GM12891 (cell line): ENCODE results near the gene DOCK8.
A peak's percentile ranks its signal among the peaks of the same experiment; 100 is the strongest.

ENCODE experiments used
- DNase-seq: peaks from one replicate; pipeline ENCODE4 v3.0.0; 2011; ENCODE audit warnings: low spot score; ENCODE audit not compliant: insufficient read length
- FAIRE-seq: peaks from 2 replicates; lab custom pipeline; 2011; peaks lifted over from hg19 to GRCh38; lab: Jason Lieb, UNC
- PAX5 ChIP-seq: IDR thresholded peaks from 2 replicates; pipeline ENCODE4 v1.6.1; 2011; ENCODE audit warnings: low read length, moderate library complexity, mild to moderate bottlenecking; ENCODE audit not compliant: insufficient read depth, severe bottlenecking
- POLR2A ChIP-seq: IDR thresholded peaks from 2 replicates; pipeline ENCODE4 v1.6.1; 2011; ENCODE audit warnings: low read depth, low read length, control low read depth
- POLR2AphosphoS5 ChIP-seq: IDR thresholded peaks from 2 replicates; pipeline ENCODE4 v1.6.1; 2011; ENCODE audit warnings: low read depth, low read length, control low read depth
- POU2F2 ChIP-seq: IDR thresholded peaks from 2 replicates; pipeline ENCODE4 v1.6.1; 2011; ENCODE audit warnings: low read depth, mild to moderate bottlenecking, control low read depth, low read length, moderate library complexity
- SPI1 ChIP-seq: IDR thresholded peaks from 2 replicates; pipeline ENCODE4 v1.6.1; 2011; ENCODE audit warnings: low read depth, low read length, control low read depth
- TAF1 ChIP-seq: IDR thresholded peaks from 2 replicates; pipeline ENCODE4 v1.6.1; 2011; ENCODE audit warnings: low read depth, low read length, control low read depth

Gene DOCK8

GRCh38 chr9:468766-469426 is 254.2 kb downstream of the DOCK8 start:
- no peak for TF ChIP-seq PAX5
- TF ChIP-seq POLR2A, result no peak
- TF ChIP-seq POLR2AphosphoS5, result no peak
- no peak for TF ChIP-seq POU2F2
- TF ChIP-seq TAF1, result no peak
- TF ChIP-seq SPI1, result no peak
- FAIRE-seq, result peak; percentile 41
- no peak for DNase-seq

DNA sequence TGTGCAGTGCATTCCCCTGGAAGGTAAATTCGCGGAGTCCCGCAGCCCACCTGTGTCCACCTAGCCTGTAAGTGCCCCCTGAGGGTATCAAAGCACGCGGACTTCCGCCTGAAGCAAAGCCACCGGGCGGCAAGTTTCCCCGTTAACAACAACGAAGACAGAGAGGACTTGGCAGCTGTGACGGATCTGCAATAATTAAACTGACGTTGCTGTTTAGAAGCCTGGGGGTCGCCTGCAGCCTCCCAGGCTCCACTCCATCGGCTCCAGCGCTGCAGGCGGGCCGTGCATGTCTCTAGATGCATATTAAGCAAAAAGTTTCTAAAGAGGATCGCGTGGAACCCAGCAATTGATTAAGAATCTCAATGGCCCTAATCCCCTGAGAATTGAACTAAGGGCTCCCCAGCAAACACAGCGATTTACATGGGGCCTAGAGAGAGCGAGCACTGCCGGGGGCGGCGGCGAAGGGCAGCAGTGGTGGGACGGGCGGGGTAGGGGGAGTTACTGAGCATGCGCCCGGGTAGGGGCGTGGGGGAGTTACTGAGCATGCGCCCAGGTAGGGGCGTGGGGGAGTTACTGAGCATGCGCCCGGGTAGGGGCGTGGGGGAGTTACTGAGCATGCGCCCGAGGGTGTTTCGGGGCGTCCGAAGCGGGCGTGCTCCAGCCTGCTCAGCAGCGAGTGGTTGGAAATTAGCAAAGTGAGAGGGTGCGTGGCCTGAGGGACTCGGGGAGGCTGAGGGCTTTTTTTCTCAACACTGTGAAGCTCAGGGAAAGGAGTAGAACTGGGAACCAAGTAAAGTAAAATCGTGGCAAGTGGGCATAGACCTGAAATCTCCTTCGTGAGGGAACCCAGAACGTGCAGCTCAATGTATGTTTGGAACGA is 255.2 kb downstream of the DOCK8 start:
- DNase-seq (peak; percentile 66), FAIRE-seq (peak; percentile 100)
- TF ChIP-seq POU2F2 (no peak), POLR2AphosphoS5 (peak; percentile 67; the same call in 1 of the 2 replicates), POLR2A (peak; percentile 77), PAX5 (no peak)

DNA sequence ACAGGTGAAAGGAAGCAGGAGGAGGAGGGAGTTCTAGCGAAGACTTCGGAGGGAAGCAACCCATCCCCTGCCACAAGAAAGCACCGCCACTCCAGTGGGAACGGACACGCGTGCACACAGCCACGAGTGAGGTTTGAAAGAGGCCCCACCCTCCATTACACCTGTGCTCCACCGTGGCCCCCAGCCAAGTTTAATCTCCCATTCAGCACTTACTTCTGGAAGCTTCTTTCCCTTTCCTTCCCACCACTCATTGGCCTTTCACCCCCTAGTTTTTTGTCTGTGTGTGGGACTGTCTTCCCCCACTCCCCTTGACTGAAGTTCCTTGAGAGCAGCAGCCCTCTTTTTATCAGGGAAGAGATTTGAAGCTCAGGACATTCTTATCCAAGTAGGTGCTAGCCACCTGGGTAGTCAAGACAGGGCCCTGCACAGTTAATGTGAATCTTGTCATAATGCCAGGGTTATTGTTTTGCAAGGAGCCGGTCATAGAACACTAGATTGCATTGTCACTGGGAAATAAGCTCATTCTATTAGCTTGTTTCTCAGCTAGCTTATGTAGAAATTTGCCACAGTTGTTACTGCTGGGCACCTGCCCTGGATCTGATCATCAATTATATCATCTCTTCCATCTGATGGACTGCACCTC is 256.0 kb downstream of the DOCK8 start:
- no peak for DNase-seq
- no peak for FAIRE-seq
- TF ChIP-seq SPI1 (no peak), POLR2A (no peak), TAF1 (no peak), POU2F2 (no peak), POLR2AphosphoS5 (no peak), PAX5 (no peak)

- FAIRE-seq (no peak), DNase-seq (no peak)
- TF ChIP-seq TAF1 (no peak), PAX5 (no peak), POU2F2 (no peak), POLR2A (no peak), SPI1 (no peak), POLR2AphosphoS5 (no peak)
Measured at GRCh38 chr9:471320-471719, 256.7 kb downstream of the DOCK8 start.

- FAIRE-seq (no peak), DNase-seq (no peak)
- TF ChIP-seq POLR2AphosphoS5, result no peak
Measured at GRCh38 chr9:472479-473075, 257.9 kb downstream of the DOCK8 start.

GRCh38 chr9:477193-477592 is 262.5 kb downstream of the DOCK8 start:
- FAIRE-seq (no peak), DNase-seq (no peak)
- no peak for TF ChIP-seq POLR2A
- TF ChIP-seq TAF1, result no peak
- TF ChIP-seq PAX5, result no peak
- TF ChIP-seq POLR2AphosphoS5, result no peak
- TF ChIP-seq POU2F2, result no peak
- no peak for TF ChIP-seq SPI1

DNA sequence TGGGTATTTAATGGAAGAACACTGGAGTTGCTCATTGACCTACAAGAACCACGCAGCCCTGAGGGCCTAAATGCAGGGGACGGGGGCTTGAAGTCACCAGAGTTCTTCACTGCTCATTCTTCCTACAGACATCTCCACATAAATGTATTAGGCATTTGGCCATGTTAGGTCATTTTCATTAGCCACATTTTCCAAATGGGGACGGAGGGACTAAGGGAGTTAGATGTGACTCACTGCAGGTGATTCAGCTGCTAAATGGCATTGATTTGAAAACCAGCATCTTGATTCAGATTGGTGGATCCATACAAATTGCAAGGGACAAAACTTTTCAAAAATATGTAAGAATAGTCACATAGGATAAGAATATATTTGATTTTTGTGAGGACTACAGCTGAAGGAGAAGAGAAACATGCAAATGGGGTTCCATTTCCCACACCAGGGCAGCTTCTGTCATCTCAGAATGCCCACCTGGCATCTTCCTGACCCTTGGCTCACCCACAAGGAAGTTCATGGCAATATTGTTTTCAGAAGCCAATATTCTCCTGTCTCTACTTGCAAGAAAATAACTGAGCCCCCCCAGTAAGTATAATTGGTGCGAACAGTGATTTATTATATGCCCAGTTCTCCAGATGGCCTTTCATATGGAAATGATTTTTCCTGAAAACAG is 264.8 kb downstream of the DOCK8 start:
- no peak for FAIRE-seq
- TF ChIP-seq POU2F2 (no peak), TAF1 (no peak), SPI1 (no peak), POLR2A (no peak), POLR2AphosphoS5 (no peak), PAX5 (no peak)
- DNase-seq, result no peak

- FAIRE-seq, result no peak
Measured at GRCh38 chr9:479971-480350, 265.3 kb downstream of the DOCK8 start.

GRCh38 chr9:482739-483138 is 268.1 kb downstream of the DOCK8 start:
- FAIRE-seq, result no peak
- TF ChIP-seq POLR2AphosphoS5, result no peak
- TF ChIP-seq POU2F2, result no peak
- no peak for TF ChIP-seq SPI1
- TF ChIP-seq TAF1, result no peak
- no peak for TF ChIP-seq POLR2A
- TF ChIP-seq PAX5, result no peak
- DNase-seq, result no peak

More at GRCh38 chr9:479971-480350, 265.3 kb downstream of the DOCK8 start:
- no peak for DNase-seq
- TF ChIP-seq POU2F2 (no peak), SPI1 (no peak), PAX5 (no peak), POLR2A (no peak)
